GM08714 (cell line): ENCODE measurements around the gene CYTH4.

Experiments used
- H3K4me3 ChIP-seq: fragments of 200-500 bp; sonication (Bioruptor generic); 2 replicates; pipeline ENCODE4 v1.5.1; 2014; ENCODE audit warnings: mild to moderate bottlenecking, low read length, inconsistent platforms
- ZNF274 ChIP-seq: IDR thresholded peaks from 2 replicates; pipeline ENCODE4 v1.6.1; 2012; ENCODE audit warnings: mild to moderate bottlenecking, low read depth, low read length

CYTH4 gene

DNA sequence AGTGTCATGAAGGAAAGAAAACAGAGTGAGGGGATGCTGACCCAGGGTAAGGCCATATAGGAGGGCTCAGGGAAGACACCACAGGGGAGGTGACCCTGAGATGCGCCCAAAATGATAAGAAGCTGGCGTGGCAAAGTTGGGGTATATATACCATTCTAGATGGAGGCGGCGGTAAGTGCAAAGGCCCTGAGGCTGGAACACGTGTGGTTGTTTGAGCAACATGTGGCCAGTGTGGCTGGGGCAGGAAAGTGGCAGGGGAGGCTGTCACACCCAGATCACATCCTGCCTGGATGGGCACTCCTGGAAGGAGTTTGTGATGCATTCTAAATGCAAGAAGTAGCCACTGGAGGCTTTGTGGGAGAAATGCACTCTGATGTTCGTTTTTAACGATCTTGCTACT lies 70.2 kb downstream of the CYTH4 start:
- no peak for TF ChIP-seq ZNF274
- H3K4me3 ChIP-seq, result no peak overlapping the region

DNA sequence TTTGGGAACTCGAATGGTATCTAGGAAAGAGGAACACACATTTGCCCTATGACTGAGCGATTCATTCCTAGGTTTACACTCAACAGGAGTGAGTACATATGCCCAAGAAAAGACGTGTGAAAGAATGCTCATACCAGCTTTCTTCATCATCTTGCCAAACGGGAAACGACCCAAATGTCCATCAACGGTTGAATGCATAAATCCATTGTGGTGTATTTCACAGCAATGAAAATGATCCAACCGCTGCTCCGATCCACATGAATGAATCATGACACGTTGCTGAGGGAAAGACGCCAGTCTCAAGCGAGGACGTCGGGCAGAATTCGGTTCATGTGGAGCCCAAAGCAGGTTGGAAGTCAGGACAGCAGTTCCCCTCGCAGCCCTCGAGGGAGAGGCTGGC lies 71.5 kb downstream of the CYTH4 start:
- H3K4me3 ChIP-seq, result no peak overlapping the region
- TF ChIP-seq ZNF274, result no peak

DNA sequence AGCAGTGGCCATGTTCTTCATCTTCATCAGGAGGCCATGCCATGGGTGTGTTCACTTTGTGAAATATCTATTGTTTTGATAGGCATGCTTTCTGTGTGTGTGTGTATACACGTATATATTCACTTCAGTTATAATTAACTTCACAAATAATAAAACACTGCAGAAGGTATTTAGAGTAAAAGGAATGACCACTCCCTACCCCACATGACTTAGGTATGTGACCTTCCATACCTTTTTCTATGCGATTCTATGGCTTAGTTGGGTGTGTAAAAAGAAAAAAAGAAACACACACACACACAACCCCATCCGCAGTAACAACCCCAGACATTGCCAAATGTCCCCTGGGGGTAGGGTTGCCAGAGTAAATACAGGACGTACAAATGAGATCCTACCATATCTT lies 72.0 kb downstream of the CYTH4 start:
- no peak for TF ChIP-seq ZNF274
- no peak overlapping the region for H3K4me3 ChIP-seq

DNA sequence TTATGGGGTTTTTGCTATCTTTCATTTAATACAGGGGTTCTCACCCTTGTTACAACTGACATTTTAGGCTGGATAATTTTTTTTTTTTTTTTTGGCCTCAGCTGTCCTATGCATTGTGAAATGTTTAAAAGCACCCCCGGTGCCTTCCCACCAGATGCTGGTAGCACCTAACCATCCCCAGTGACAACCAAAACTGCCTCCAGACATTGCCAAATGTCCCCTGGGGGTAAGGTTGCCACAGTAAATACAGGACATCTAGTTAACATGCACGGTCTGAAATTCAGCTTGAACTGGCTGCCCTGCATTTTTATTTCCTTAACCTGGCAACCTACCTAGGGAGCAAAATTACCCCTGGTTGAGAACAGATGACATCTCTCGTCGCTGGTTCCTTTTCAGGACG lies 72.4 kb downstream of the CYTH4 start:
- TF ChIP-seq ZNF274, result no peak
- H3K4me3 ChIP-seq, result no peak overlapping the region

DNA sequence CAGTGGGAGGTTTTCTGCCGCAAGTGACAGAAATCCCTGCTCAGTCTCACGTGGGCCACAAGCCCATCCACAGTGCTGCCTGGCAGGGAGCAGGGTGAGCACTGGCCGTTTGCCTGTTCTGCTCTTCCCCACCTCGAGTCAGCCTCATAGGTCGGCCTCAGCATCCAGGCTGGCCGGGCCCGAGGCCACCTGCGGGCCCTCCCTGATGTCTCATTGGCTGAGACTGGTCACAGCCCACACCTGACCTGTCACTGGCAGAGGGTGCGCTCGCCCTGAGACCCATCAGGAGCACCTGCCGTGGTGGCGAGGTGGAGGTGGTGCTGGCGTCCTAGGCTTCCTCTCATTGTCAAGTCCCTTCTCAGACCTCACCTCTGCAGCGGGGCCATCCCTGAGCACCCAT lies 72.9 kb downstream of the CYTH4 start:
- no peak for TF ChIP-seq ZNF274
- no peak overlapping the region for H3K4me3 ChIP-seq

DNA sequence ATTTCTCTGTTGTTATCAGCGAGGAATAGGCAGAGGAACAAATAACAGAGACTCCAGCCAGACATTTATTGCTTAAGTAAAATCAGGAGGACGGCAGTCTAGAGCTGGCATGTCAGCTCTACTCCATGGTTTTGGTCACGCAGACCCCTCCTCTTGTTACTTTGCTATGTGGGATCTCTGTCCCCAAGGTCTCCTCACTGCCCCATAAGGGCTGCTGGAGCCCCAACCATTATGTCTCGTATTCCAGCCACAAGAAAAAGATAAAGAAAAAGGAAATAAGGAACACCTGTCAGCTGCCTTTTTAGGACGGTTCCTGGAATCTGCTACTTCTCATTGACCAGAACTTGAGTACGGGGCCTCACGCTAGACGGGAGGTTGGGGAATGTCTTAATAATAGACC lies 74.6 kb downstream of the CYTH4 start:
- TF ChIP-seq ZNF274, result no peak
- no peak overlapping the region for H3K4me3 ChIP-seq

DNA sequence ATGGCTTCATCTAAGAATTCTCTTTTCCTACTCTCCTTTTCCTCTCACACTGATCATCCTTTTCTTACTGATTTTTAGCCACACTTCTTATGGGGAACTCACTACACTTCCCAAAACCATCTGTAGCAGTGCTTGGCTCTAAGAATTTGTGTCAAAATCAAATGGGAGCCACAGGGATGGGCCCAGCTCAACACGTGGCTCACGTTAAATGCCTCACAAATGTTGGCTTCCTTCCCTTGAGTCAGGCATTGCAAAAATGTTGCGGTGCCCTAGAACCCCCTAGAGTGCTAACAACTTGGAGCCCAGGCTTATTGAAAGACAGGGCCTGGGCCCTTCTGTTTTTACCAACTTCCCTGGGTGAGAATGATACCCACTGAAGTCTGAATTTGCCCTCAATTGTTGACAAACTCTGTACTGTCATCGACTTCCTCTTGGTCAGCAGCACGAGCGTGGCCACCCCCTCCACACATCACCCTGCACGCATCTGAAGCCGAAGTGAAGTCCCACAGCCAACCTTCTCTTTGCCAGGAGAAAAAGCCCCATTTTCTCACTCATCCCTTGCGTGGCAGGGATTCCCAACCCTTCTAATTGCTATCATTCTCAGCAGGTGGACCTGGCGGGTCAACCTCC lies 75.3 kb downstream of the CYTH4 start:
- H3K4me3 ChIP-seq, result no peak overlapping the region
- no peak for TF ChIP-seq ZNF274

DNA sequence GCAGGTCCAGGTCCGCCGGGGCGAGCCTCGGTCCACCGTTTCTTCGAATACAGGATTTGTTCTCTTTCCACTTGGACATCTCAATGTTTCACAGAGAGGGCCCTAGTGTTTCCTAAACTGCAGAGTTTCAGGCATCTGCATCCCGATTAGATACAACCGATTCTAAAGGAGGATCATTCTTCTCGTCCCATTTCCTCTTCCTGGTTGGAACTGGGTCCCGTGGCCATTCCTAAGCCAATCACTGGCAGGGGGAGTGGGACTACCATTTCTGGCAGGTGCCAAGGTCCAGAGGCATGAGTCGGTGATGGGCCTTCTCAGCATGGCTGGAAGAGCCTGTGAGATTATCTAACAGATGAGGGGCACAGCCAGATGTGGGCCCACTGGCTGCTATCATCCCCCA lies 76.1 kb downstream of the CYTH4 start:
- H3K4me3 ChIP-seq, result no peak overlapping the region
- no peak for TF ChIP-seq ZNF274

DNA sequence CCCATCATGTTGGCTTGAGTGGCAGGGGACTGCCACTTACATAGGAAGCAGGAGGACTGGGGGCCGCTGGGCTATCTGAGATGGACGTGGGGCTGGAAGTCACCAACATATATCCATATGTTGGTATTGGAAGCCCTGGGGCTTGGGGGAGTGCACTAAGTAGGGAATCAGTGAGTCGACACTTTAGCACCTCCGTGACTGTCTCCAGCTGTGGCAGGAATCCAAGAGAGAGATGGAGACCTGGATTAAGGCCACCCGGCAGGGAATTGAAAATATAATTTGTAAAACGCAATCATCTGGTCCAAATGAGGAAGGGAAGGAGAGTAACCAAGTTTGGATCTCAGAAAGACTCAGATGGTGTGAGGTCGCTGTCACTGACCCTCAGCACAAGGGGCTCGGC lies 76.6 kb downstream of the CYTH4 start:
- TF ChIP-seq ZNF274, result no peak
- H3K4me3 ChIP-seq, result no peak overlapping the region

DNA sequence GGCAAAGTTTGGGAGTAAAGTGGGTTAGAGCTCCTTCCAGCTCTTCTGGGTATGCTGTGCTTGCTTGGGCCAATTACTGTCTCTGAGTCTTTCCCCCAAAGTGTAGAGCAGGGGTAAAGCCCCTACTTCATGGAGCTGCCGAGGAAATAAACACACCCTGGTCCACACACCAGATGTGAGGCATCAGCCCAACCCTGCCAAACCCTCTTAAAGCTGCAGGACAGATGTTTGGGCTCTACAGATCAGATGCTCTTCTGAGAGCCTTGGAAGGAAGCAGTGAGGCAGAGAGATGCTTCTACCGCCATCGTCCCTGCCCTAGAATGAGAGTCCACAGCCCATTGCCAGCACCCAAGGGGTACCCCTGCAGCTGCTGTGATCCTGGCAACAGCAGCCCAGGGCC lies 80.3 kb downstream of the CYTH4 start:
- TF ChIP-seq ZNF274, result no peak

DNA sequence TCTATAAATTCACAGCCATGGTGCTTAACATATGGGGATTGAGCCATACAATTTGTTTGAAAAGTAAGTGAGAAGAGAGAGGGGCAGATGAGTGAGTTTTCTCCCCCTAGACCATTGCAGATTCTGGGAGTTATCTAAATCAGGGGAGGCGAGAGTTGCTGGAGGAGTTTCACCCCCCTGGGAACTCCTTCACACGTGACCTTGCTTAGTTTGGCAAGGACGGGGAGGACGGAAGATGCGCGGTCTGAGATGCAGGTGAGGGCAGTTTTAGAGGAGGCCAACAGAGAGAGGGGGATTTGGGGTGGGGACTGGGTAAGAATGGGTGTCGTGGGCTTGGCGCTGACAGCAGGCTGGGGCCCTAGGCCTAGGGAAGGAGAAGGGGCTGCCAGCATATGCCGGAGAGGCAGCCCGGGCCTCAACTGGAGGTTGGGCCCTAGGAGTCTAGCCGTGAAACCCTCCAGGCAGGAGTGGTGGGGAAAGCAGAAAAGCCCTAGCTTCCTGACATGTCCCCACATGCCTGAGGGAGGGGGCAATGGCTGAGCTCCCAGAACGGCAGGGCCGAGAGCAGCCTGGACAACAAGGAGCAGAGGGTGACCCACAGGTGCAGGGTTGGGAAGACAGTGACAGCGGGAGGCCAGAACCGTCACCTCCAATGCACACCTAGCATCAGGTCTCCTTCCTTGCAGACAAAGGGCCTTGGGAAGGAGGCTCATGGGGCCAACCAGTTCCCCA lies 81.1 kb downstream of the CYTH4 start:
- TF ChIP-seq ZNF274, result no peak
- H3K4me3 ChIP-seq, result no peak overlapping the region

More for the DNA sequence above, 80.3 kb downstream of the CYTH4 start:
- H3K4me3 ChIP-seq, result no peak overlapping the region
